ENCODE results near the gene TBC1D1.

GRCh38 chr4:37908488-37909331, 17.8 kb downstream of the TBC1D1 start:
- TF ChIP-seq GATA2 (IDR thresholded peaks at IDR 0.05; ENCODE audit: low read depth, low read length): no peak
- no peak for TF ChIP-seq GATA3 (IDR thresholded peaks at IDR 0.05; ENCODE audit: low read depth, low read length)

Measured in SH-SY5Y (cell line).